Loucy (cell line): ENCODE results near the gene PILRA.
"Not testable (repeated sequence)": the region's sequence is repeated elsewhere in the genome, so short reads cannot be mapped to it uniquely, and the experiment has no call there.

Source experiments
- H2AFZ ChIP-seq: fragments of 200-600 bp; sonication (generic); 2 replicates; pipeline ENCODE4 v1.6.0; 2016; ENCODE audit warnings: antibody characterized with exemption, mild to moderate bottlenecking, low read length, moderate library complexity
- H3F3A ChIP-seq: fragments of 200-600 bp; 2 replicates; pipeline ENCODE4 v1.6.0; 2016; ENCODE audit warnings: antibody characterized with exemption, low read depth, mild to moderate bottlenecking
- H3K27me3 ChIP-seq: fragments of 200-600 bp; sonication (generic); 2 replicates; pipeline ENCODE4 v1.6.1; 2014; ENCODE audit warnings: low read length, mild to moderate bottlenecking; ENCODE audit not compliant: insufficient read depth, poor library complexity, severe bottlenecking
- H3K36me3 ChIP-seq: fragments of 200-600 bp; sonication (generic); 2 replicates; pipeline ENCODE4 v1.6.1; 2016; ENCODE audit warnings: low read length; ENCODE audit not compliant: insufficient read depth
- H3K4me1 ChIP-seq: fragments of 200-600 bp; sonication (generic); 2 replicates; pipeline ENCODE4 v1.5.1; 2014; ENCODE audit warnings: low read length, mild to moderate bottlenecking; ENCODE audit not compliant: insufficient read depth, poor library complexity, severe bottlenecking
- H3K4me2 ChIP-seq: fragments of 200-600 bp; sonication (generic); 2 replicates; pipeline ENCODE4 v1.6.0; 2014; ENCODE audit warnings: antibody characterized with exemption, low read length, low read depth, mild to moderate bottlenecking; ENCODE audit not compliant: poor library complexity, severe bottlenecking
- H3K4me3 ChIP-seq: fragments of 200-600 bp; sonication (generic); 2 replicates; pipeline ENCODE4 v1.5.1; 2014; ENCODE audit warnings: low read length, mild to moderate bottlenecking, mixed read lengths; ENCODE audit not compliant: poor library complexity, severe bottlenecking
- H3K79me2 ChIP-seq: fragments of 200-600 bp; sonication (generic); 2 replicates; pipeline ENCODE4 v1.6.1; 2014; ENCODE audit warnings: low read length; ENCODE audit not compliant: insufficient read depth
- H3K9ac ChIP-seq: fragments of 200-600 bp; sonication (generic); 2 replicates; pipeline ENCODE4 v1.6.0; 2014; ENCODE audit warnings: mild to moderate bottlenecking, low read depth, low read length, moderate library complexity; ENCODE audit not compliant: poor library complexity, severe bottlenecking
- H3K9me2 ChIP-seq: fragments of 200-600 bp; sonication (generic); replicated peaks from 2 replicates; pipeline ENCODE4 v1.6.1; 2016; ENCODE audit warnings: low read depth, low read length, mixed read lengths
- H3K9me3 ChIP-seq: fragments of 200-600 bp; sonication (generic); 2 replicates; pipeline ENCODE4 v1.6.1; 2014; ENCODE audit warnings: mild to moderate bottlenecking, antibody characterized with exemption, low read length, low read depth; ENCODE audit not compliant: insufficient read depth
- H4K20me1 ChIP-seq: fragments of 200-600 bp; sonication (generic); 2 replicates; pipeline ENCODE4 v1.6.0; 2014; ENCODE audit warnings: antibody characterized with exemption, low read length, mild to moderate bottlenecking; ENCODE audit not compliant: insufficient read depth, poor library complexity, severe bottlenecking
- EZH2phosphoT487 ChIP-seq: fragments of 200-600 bp; IDR thresholded peaks from 2 replicates; pipeline ENCODE4 v1.6.1; 2018; ENCODE audit warnings: antibody characterized with exemption, mild to moderate bottlenecking, moderate library complexity, borderline replicate concordance
- TF ChIP-seq, protein P1 (sequence below): fragments of 200-600 bp; sonication (generic); conservative IDR thresholded peaks from 2 replicates; pipeline ENCODE4 v1.5.1; 2014; ENCODE audit warnings: mild to moderate bottlenecking, antibody characterized with exemption, low read length

Gene PILRA

DNA sequence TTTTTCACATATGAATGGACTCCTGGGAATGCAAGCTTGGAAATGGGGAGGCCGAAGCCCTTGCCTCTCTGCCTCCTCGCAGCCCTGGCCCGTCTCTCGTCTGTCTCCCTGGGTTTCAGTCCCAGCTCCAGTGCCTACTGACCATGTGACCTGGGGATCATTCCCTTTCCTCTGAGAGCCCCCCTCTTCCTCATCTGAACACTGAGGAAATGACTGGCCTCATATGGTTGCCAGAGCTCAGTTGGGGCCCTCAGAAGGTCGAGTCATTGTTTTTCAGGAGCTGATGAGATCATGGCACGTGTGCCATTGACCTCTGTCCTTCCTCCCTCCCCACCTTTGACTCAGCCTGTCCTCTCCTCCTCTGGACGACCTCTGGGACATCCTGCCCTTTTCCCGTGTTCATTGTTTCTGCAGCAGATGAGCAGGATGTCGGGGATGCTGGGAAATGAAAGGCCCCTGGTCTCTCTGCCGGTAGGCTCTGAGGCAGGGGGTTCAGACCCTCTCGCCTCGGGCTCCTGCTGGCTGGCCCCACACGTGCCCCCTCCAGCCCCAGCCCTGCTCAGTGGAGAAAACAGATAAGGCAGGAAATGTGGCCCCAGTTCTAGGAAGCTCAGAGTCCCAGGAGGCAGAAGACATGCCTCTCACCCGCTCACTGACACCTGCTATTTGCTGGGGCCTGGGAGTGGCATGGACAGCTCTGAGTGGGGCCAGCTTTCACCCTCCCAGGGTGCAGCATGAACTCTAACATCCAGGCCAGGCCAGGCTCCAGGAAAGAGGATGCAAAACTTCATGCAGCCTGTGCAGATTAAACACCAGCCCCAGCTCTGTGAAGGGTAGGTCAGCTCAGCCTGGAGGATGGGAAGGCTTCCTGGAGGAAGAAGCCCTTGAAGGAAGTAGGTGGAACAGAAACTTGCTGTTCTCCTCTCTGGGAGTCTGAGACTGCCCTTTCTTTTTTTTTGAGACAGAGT lies 71.3 kb downstream of the PILRA start:
- peak overlapping the region; percentile 38 for H3K4me2 ChIP-seq

DNA sequence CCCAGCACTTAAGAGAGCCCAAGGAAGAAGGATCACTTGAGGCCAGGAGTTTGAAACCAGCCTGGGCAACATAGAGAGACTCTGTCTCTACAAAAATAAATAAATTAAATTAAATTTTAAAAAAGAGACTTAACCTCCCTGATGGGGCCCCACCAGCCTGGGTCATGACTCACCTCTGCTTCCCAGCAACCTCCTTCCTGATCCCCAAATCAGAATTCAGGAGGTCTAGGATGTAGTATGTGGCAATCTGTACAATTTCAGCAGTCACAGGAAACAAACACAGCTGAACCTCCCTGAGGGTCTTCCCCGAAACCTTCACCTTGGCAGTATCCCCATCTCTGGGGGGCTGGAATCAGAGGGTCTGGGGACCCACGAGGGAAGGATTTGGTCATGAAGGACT lies 72.8 kb downstream of the PILRA start:
- Histone ChIP-seq H3K36me3 (no peaks in the 10 kb centered on the region), H3K4me3 (no peak overlapping the region), H3K4me1 (peaks cover 12% of the 10 kb centered on the region), H2AFZ (no peak overlapping the region), H3K9me3 (no peaks in the 10 kb centered on the region), H3K79me2 (no peaks in the 10 kb centered on the region), H3K9me2 (no peaks in the 10 kb centered on the region), H3F3A (no peaks in the 10 kb centered on the region), H4K20me1 (no peaks in the 10 kb centered on the region), H3K4me2 (no peak overlapping the region), H3K9ac (no peak overlapping the region), H3K27me3 (no peaks in the 10 kb centered on the region)
- TF ChIP-seq, protein P1, sequence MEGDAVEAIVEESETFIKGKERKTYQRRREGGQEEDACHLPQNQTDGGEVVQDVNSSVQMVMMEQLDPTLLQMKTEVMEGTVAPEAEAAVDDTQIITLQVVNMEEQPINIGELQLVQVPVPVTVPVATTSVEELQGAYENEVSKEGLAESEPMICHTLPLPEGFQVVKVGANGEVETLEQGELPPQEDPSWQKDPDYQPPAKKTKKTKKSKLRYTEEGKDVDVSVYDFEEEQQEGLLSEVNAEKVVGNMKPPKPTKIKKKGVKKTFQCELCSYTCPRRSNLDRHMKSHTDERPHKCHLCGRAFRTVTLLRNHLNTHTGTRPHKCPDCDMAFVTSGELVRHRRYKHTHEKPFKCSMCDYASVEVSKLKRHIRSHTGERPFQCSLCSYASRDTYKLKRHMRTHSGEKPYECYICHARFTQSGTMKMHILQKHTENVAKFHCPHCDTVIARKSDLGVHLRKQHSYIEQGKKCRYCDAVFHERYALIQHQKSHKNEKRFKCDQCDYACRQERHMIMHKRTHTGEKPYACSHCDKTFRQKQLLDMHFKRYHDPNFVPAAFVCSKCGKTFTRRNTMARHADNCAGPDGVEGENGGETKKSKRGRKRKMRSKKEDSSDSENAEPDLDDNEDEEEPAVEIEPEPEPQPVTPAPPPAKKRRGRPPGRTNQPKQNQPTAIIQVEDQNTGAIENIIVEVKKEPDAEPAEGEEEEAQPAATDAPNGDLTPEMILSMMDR = no peak
- no peak for TF ChIP-seq EZH2phosphoT487

More for the DNA sequence above, 71.3 kb downstream of the PILRA start:
- peak overlapping the region; percentile 53 for H3K9ac ChIP-seq
- H3K4me1 ChIP-seq = peaks cover 12% of the 10 kb centered on the region
- no peaks in the 10 kb centered on the region for H3K79me2 ChIP-seq
- no peaks in the 10 kb centered on the region for H4K20me1 ChIP-seq
- H3K9me2 ChIP-seq = no peaks in the 10 kb centered on the region
- no peaks in the 10 kb centered on the region for H3K9me3 ChIP-seq
- no peak overlapping the region for H3K4me3 ChIP-seq
- H3F3A ChIP-seq = no peaks in the 10 kb centered on the region
- TF ChIP-seq, protein P1 = no peak
- TF ChIP-seq EZH2phosphoT487 = no peak
- no peaks in the 10 kb centered on the region for H3K36me3 ChIP-seq
- no peaks in the 10 kb centered on the region for H3K27me3 ChIP-seq
- H2AFZ ChIP-seq = peak overlapping the region; percentile 18; the same call in 1 of the 2 replicates

DNA sequence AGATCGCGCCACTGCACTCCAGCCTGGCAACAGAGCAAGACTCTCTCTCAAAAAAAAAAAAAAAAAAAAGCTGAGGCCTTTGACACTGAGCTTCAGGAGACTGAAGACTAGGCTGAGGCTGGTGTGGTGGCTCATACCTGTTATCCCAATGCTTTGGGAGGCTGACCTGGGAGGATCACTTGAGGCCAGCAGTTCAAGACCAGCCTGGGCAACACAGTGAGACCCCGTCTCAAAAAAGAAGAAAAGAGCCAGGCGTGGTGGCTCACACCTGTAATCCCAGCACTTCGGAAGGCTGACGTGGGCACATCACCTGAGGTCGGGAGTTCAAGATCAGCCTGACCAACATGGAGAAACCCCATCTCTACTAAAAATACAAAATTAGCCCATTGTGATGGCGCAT lies 74.1 kb downstream of the PILRA start:
- H3K4me3 ChIP-seq, H3K9ac ChIP-seq, H3K9me3 ChIP-seq, H3F3A ChIP-seq, H3K4me2 ChIP-seq, H3K27me3 ChIP-seq, H2AFZ ChIP-seq, H3K9me2 ChIP-seq, H3K79me2 ChIP-seq, H3K36me3 ChIP-seq, H4K20me1 ChIP-seq: not testable (repeated sequence)
- H3K4me1 ChIP-seq = peaks cover 12% of the 10 kb centered on the region
